H1 (cell line): ENCODE data around the gene PUS3. TPM values are rescaled to one million over a fixed set of nuclear protein-coding genes. Genes with fewer than 3 reads are reported as not detected.
A peak's percentile ranks its signal among the peaks of the same experiment; 100 is the strongest.

Experiments
- CTCF ChIA-PET: fragments of 300-600 bp; sonication (Branson Sonifier 250); formaldehyde crosslinking; loops from one replicate; lab custom pipeline; 2021; ENCODE audit not compliant: partially characterized antibody; lab: Charles Lee
- POLR2A ChIA-PET: fragments of 300-600 bp; sonication (Branson Sonifier 250); formaldehyde crosslinking; loops from one replicate; lab custom pipeline; 2021; ENCODE audit warnings: inconsistent platforms; ENCODE audit not compliant: partially characterized antibody; lab: Charles Lee
- DNase-seq, 2 experiments: peaks; one replicate each; pipeline versions ENCODE4 v3.0.0 to v3.0.0-alpha.2; 2010 to 2022; ENCODE audit warnings: low spot score in 2 of 2, low read depth in 1 of 2, mixed read lengths in 1 of 2
- FAIRE-seq: peaks from 2 replicates; lab custom pipeline; 2011; peaks lifted over from hg19 to GRCh38; lab: Jason Lieb, UNC
- H2AFZ ChIP-seq: 2 replicates; pipeline ENCODE4 v1.8.1; 2012; ENCODE audit warnings: low read length, inconsistent platforms
- H2AK5ac ChIP-seq: 2 replicates; pipeline ENCODE4 v1.6.1; 2013; ENCODE audit warnings: low read depth, low read length
- H2BK120ac ChIP-seq: replicated peaks from 2 replicates; pipeline ENCODE3; 2013; ENCODE audit warnings: low read depth, low read length, inconsistent platforms
- H2BK12ac ChIP-seq: 2 replicates; pipeline ENCODE4 v1.6.1; 2013; ENCODE audit warnings: low read depth, low read length
- H2BK15ac ChIP-seq: 2 replicates; pipeline ENCODE4 v1.6.1; 2013; ENCODE audit warnings: low read length
- H2BK20ac ChIP-seq: 2 replicates; pipeline ENCODE4 v1.6.1; 2013; ENCODE audit warnings: low read length
- H2BK5ac ChIP-seq: 2 replicates; pipeline ENCODE4 v1.6.1; 2013; ENCODE audit warnings: low read depth, low read length
- H3K14ac ChIP-seq: 2 replicates; pipeline ENCODE4 v1.6.1; 2013; ENCODE audit warnings: inconsistent platforms; ENCODE audit not compliant: insufficient read length
- H3K18ac ChIP-seq: 2 replicates; pipeline ENCODE4 v1.6.1; 2013; ENCODE audit warnings: low read length; ENCODE audit errors: extremely low read depth
- H3K23ac ChIP-seq: 2 replicates; pipeline ENCODE4 v1.6.1; 2013; ENCODE audit warnings: inconsistent platforms; ENCODE audit not compliant: insufficient read length
- H3K23me2 ChIP-seq: 2 replicates; pipeline ENCODE4 v1.6.1; 2013; ENCODE audit warnings: low read depth, low read length
- H3K27ac ChIP-seq: 2 replicates; pipeline ENCODE4 v1.6.1; 2011; ENCODE audit warnings: low read depth, low read length, inconsistent platforms
- H3K27me3 ChIP-seq, 4 experiments: replicated peaks in 1 of 4; 1 replicate in 1 of 4; 2 replicates in 3 of 4; pipeline versions ENCODE4 v1.6.1 to v1.8.1; 2011 to 2013; ENCODE audit warnings: low read length in 3 of 4, mild to moderate bottlenecking in 3 of 4, inconsistent platforms in 2 of 4, mixed read lengths in 2 of 4, moderate library complexity in 1 of 4; ENCODE audit not compliant: control insufficient read depth in 3 of 4, insufficient read depth in 3 of 4; ENCODE audit errors: extremely low read depth in 1 of 4
- H3K36me3 ChIP-seq, 4 experiments: 2 replicates each; pipeline versions ENCODE4 v1.6.1 to v1.8.1; 2011 to 2013; ENCODE audit warnings: mild to moderate bottlenecking in 4 of 4, low read length in 3 of 4, moderate library complexity in 2 of 4, control low read depth in 1 of 4, inconsistent platforms in 1 of 4; ENCODE audit not compliant: insufficient read depth in 4 of 4, control insufficient read depth in 2 of 4
- H3K4ac ChIP-seq: replicated peaks from 2 replicates; pipeline ENCODE3; 2013; ENCODE audit warnings: low read length, low read depth, mixed read lengths, inconsistent platforms; ENCODE audit not compliant: insufficient read length
- H3K4me1 ChIP-seq, 4 experiments: replicated peaks in 1 of 4; 1 replicate in 1 of 4; 2 replicates in 3 of 4; pipeline versions ENCODE4 v1.6.1 to v1.8.1; 2011 to 2013; ENCODE audit warnings: low read length in 3 of 4, inconsistent platforms in 2 of 4, mixed read lengths in 1 of 4; ENCODE audit not compliant: insufficient read depth in 4 of 4, control insufficient read depth in 3 of 4
- H3K4me2 ChIP-seq, 2 experiments: 2 replicates each; pipeline versions ENCODE4 v1.6.1 to v1.8.1; 2011 to 2013; ENCODE audit warnings: low read depth in 2 of 2, low read length in 2 of 2, control low read depth in 1 of 2, inconsistent platforms in 1 of 2, mild to moderate bottlenecking in 1 of 2; ENCODE audit not compliant: insufficient read depth in 1 of 2
- H3K4me3 ChIP-seq, 4 experiments: fragments of 200-600, 300-600 bp in 1 of 4; sonication (generic), shearing (Covaris generic), sonication (Bioruptor Twin) in 1 of 4; 2 replicates each; pipeline versions ENCODE4 v1.5.1 to v1.8.1; 2011 to 2016; ENCODE audit warnings: low read length in 4 of 4, low read depth in 3 of 4, control low read depth in 2 of 4, inconsistent platforms in 2 of 4, mild to moderate bottlenecking in 2 of 4, mixed read lengths in 1 of 4, moderate library complexity in 1 of 4; ENCODE audit not compliant: insufficient read depth in 2 of 4; ENCODE audit errors: extremely low read depth in 1 of 4
- H3K56ac ChIP-seq: replicated peaks from 2 replicates; pipeline ENCODE3; 2013; ENCODE audit warnings: low read depth, mild to moderate bottlenecking, mixed read lengths, low read length, inconsistent platforms; ENCODE audit not compliant: insufficient read length
- H3K79me1 ChIP-seq: 2 replicates; pipeline ENCODE4 v1.6.1; 2013; ENCODE audit warnings: low read depth, low read length, control low read depth
- H3K79me2 ChIP-seq, 2 experiments: 2 replicates each; pipeline versions ENCODE4 v1.6.1 to v1.8.1; 2012 to 2013; ENCODE audit warnings: low read length in 2 of 2, mild to moderate bottlenecking in 2 of 2, inconsistent platforms in 1 of 2; ENCODE audit not compliant: insufficient read depth in 2 of 2, control insufficient read depth in 1 of 2
- H3K9ac ChIP-seq, 4 experiments: replicated peaks in 1 of 4; 1 replicate in 1 of 4; 2 replicates in 3 of 4; pipeline versions ENCODE4 v1.6.1 to v1.8.1; 2011 to 2013; ENCODE audit warnings: low read depth in 3 of 4, low read length in 3 of 4, control low read depth in 2 of 4, mild to moderate bottlenecking in 2 of 4, moderate library complexity in 2 of 4, inconsistent platforms in 1 of 4; ENCODE audit errors: extremely low read depth in 1 of 4
- H3K9me3 ChIP-seq, 2 experiments: 2 replicates each; pipeline versions ENCODE4 v1.6.1 to v1.8.1; 2012 to 2013; ENCODE audit warnings: mild to moderate bottlenecking in 2 of 2, moderate library complexity in 2 of 2, control low read depth in 1 of 2, inconsistent platforms in 1 of 2, low read depth in 1 of 2, low read length in 1 of 2, mixed read lengths in 1 of 2; ENCODE audit not compliant: insufficient read depth in 2 of 2
- H4K20me1 ChIP-seq, 2 experiments: replicated peaks in 1 of 2; 2 replicates each; pipeline versions ENCODE3 to v1.8.1; 2011 to 2013; ENCODE audit warnings: inconsistent platforms in 2 of 2, low read length in 2 of 2, mild to moderate bottlenecking in 1 of 2; ENCODE audit not compliant: insufficient read depth in 2 of 2, control insufficient read depth in 1 of 2
- H4K5ac ChIP-seq: 2 replicates; pipeline ENCODE4 v1.6.1; 2013; ENCODE audit warnings: low read length, low read depth, mixed read lengths, inconsistent platforms; ENCODE audit not compliant: insufficient read length
- H4K8ac ChIP-seq: 2 replicates; pipeline ENCODE4 v1.8.0; 2013; ENCODE audit warnings: mild to moderate bottlenecking, moderate library complexity, low read length, inconsistent platforms; ENCODE audit not compliant: insufficient read depth; ENCODE audit errors: extremely low read depth
- H4K91ac ChIP-seq: replicated peaks from 2 replicates; pipeline ENCODE3; 2013; ENCODE audit warnings: low read length, mixed read lengths, inconsistent platforms; ENCODE audit not compliant: insufficient read length
- ATF2 ChIP-seq: IDR thresholded peaks from 2 replicates; pipeline ENCODE4 v1.6.1; 2012; ENCODE audit warnings: low read length, inconsistent platforms
- ATF3 ChIP-seq: IDR thresholded peaks from 2 replicates; pipeline ENCODE4 v1.6.1; 2011; ENCODE audit warnings: low read depth, mild to moderate bottlenecking, low read length; ENCODE audit not compliant: insufficient read depth
- BCL11A ChIP-seq, 2 experiments: IDR thresholded peaks; one replicate each; pipeline ENCODE4 v1.6.1; 2011; ENCODE audit warnings: low read depth in 2 of 2, low read length in 2 of 2, mild to moderate bottlenecking in 2 of 2
- CHD2 ChIP-seq: IDR thresholded peaks from 2 replicates; pipeline ENCODE4 v1.6.1; 2012; ENCODE audit warnings: low read length, improper control_type of control experiment
- FOSL1 ChIP-seq: IDR thresholded peaks from 2 replicates; pipeline ENCODE4 v1.6.1; 2011; ENCODE audit warnings: mild to moderate bottlenecking, low read depth, low read length, moderate library complexity; ENCODE audit not compliant: insufficient read depth
- MAX ChIP-seq: IDR thresholded peaks from 2 replicates; pipeline ENCODE4 v1.6.1; 2012; ENCODE audit warnings: inconsistent platforms
- PHF8 ChIP-seq: fragments of 200-600 bp; sonication (generic); conservative IDR thresholded peaks from 2 replicates; pipeline ENCODE4 v1.7.1; 2012; ENCODE audit warnings: low read depth, mild to moderate bottlenecking, inconsistent platforms, low read length, moderate library complexity
- WGBS, 2 experiments: shearing (Covaris generic) in 1 of 2; methylation state at CpG; one replicate each; pipeline versions ENCODE4 v1.1.6 to v1.1.7; 2013 to 2015; ENCODE audit warnings: low lambda C conversion rate in 2 of 2, mixed read lengths in 2 of 2, inconsistent platforms in 1 of 2, low coverage in 1 of 2, missing lambda C conversion rate in 1 of 2; ENCODE audit not compliant: insufficient replicate concordance in 2 of 2, insufficient coverage in 1 of 2, insufficient read length in 1 of 2; ENCODE audit errors: extremely low coverage in 1 of 2, missing lambda C conversion rate in 1 of 2; 5-methylcytosine and 5-hydroxymethylcytosine counted together
- polyA plus RNA-seq, 7 experiments: library from polyadenylated mRNA; depleted of rRNA in 3 of 7; stranded (reverse) in 5 of 7; unstranded in 2 of 7; fragments of >200 nt in 5 of 7; fragments of 200-250 nt in 2 of 7; gene quantifications; 1 replicate in 5 of 7; 2 replicates in 1 of 7; 4 replicates in 1 of 7; pipeline versions ENCODE4 v1.2.1 to v1.2.3, GENCODE V29; 2011 to 2013; ENCODE audit warnings: missing spikeins in 2 of 7, mixed read lengths in 2 of 7
- total RNA-seq: library from RNA; stranded (reverse); fragmentation: NEBNext Ultra II Directional; extraction: Animal tissue kit (Norgen Biotek cat#: 25700); gene quantifications from 2 replicates; pipeline ENCODE4 v1.2.1, GENCODE V29; 2021

PUS3 gene
- total and polyA plus RNA-seq, 2 of the 8 experiments (the other 6 are each of a cell fraction or from before 2014, with no cell fraction given) = 8.7 to 22.6 TPM

- Histone ChIP-seq H3K18ac (no peak overlapping the region), H3K79me1 (no peaks in the 10 kb centered on the region), H2AK5ac (no peak overlapping the region), H3K14ac (no peak overlapping the region), H2BK5ac (no peak overlapping the region), H3K4me3 (peak overlapping the region; percentile 85 to 99 (median 92)), H3K9me3 (no peaks in the 10 kb centered on the region), H3K36me3 (peaks cover 0 to 22% (median 8%) of the 10 kb centered on the region in 4 experiments; a peak in 6 of 8 replicates), H4K20me1 (peaks cover 0 to 2% of the 10 kb centered on the region in 2 experiments), H2BK120ac (no peak overlapping the region), H2AFZ (peak overlapping the region; percentile 77), H3K27me3 (peaks cover 3 to 18% (median 12%) of the 10 kb centered on the region in 4 experiments), H3K4me1 (peaks cover 0 to 4% (median 0%) of the 10 kb centered on the region in 4 experiments; a peak in 2 of 7 replicates), H3K4ac (peak overlapping the region; percentile 2), H4K91ac (no peak overlapping the region), H3K23me2 (peaks cover 7% of the 10 kb centered on the region), H3K9ac (peak overlapping the region; percentile 9 to 74 (median 53); a peak in 4 of 7 replicates), H3K27ac (no peak overlapping the region), H2BK20ac (no peak overlapping the region), H3K4me2 (peak overlapping the region; percentile 98 to 99), H3K23ac (no peak overlapping the region), H2BK15ac (no peak overlapping the region), H4K5ac (no peak overlapping the region), H4K8ac (no peak overlapping the region), H2BK12ac (no peak overlapping the region), H3K79me2 (peaks cover 0 to 35% of the 10 kb centered on the region in 2 experiments; a peak in 2 of 4 replicates), H3K56ac (no peak overlapping the region)
- ChIA-PET POLR2A (interaction anchor here (0.8 to 2.3 kb wide), 10 partner anchors 10 to 366 kb away, joined by 3 to 27 read pairs (median 4); partner anchors contain the start of genes FAM118B, FOXRED1, HYLS1 and RPUSD4), CTCF (interaction anchor here (0.7 to 1.7 kb wide), 3 partner anchors 13 to 287 kb away, joined by 3 to 4 read pairs (median 4); no protein-coding TSS in a partner anchor)
- no peak for DNase-seq
- FAIRE-seq = no peak
- TF ChIP-seq BCL11A (IDR thresholded peaks at IDR 0.05; ENCODE audit: low read depth in 2 of 2, low read length in 2 of 2) (no peak), ATF3 (no peak), CHD2 (no peak), FOSL1 (no peak), MAX (no peak), ATF2 (no peak), PHF8 (no peak)
- WGBS, 2 experiments = 55% methylated on average over 11 of the region's 20 CpGs; no CpG with 5 or more reads in 1 of the 2 experiments
Measured at GRCh38 chr11:125902277-125902926, 604 bp downstream of the PUS3 start.
